H1 (cell line): ENCODE measurements around the gene SLC1A2. TPM values are rescaled to one million over a fixed set of nuclear protein-coding genes. Genes with fewer than 3 reads are reported as not detected.

ENCODE experiments used
- CTCF ChIA-PET: fragments of 300-600 bp; sonication (Branson Sonifier 250); formaldehyde crosslinking; loops from one replicate; lab custom pipeline; 2021; ENCODE audit not compliant: partially characterized antibody; lab: Charles Lee
- POLR2A ChIA-PET: fragments of 300-600 bp; sonication (Branson Sonifier 250); formaldehyde crosslinking; loops from one replicate; lab custom pipeline; 2021; ENCODE audit warnings: inconsistent platforms; ENCODE audit not compliant: partially characterized antibody; lab: Charles Lee
- DNase-seq, 2 experiments: peaks; one replicate each; pipeline versions ENCODE4 v3.0.0 to v3.0.0-alpha.2; 2010 to 2022; ENCODE audit warnings: low spot score in 2 of 2, low read depth in 1 of 2, mixed read lengths in 1 of 2
- FAIRE-seq: peaks from 2 replicates; lab custom pipeline; 2011; peaks lifted over from hg19 to GRCh38; lab: Jason Lieb, UNC
- H2AFZ ChIP-seq: 2 replicates; pipeline ENCODE4 v1.8.1; 2012; ENCODE audit warnings: low read length, inconsistent platforms
- H2AK5ac ChIP-seq: 2 replicates; pipeline ENCODE4 v1.6.1; 2013; ENCODE audit warnings: low read depth, low read length
- H2BK120ac ChIP-seq: replicated peaks from 2 replicates; pipeline ENCODE3; 2013; ENCODE audit warnings: low read depth, low read length, inconsistent platforms
- H2BK12ac ChIP-seq: 2 replicates; pipeline ENCODE4 v1.6.1; 2013; ENCODE audit warnings: low read depth, low read length
- H2BK15ac ChIP-seq: 2 replicates; pipeline ENCODE4 v1.6.1; 2013; ENCODE audit warnings: low read length
- H2BK20ac ChIP-seq: 2 replicates; pipeline ENCODE4 v1.6.1; 2013; ENCODE audit warnings: low read length
- H2BK5ac ChIP-seq: 2 replicates; pipeline ENCODE4 v1.6.1; 2013; ENCODE audit warnings: low read depth, low read length
- H3K14ac ChIP-seq: 2 replicates; pipeline ENCODE4 v1.6.1; 2013; ENCODE audit warnings: inconsistent platforms; ENCODE audit not compliant: insufficient read length
- H3K18ac ChIP-seq: 2 replicates; pipeline ENCODE4 v1.6.1; 2013; ENCODE audit warnings: low read length; ENCODE audit errors: extremely low read depth
- H3K23ac ChIP-seq: 2 replicates; pipeline ENCODE4 v1.6.1; 2013; ENCODE audit warnings: inconsistent platforms; ENCODE audit not compliant: insufficient read length
- H3K23me2 ChIP-seq: 2 replicates; pipeline ENCODE4 v1.6.1; 2013; ENCODE audit warnings: low read depth, low read length
- H3K27ac ChIP-seq: 2 replicates; pipeline ENCODE4 v1.6.1; 2011; ENCODE audit warnings: low read depth, low read length, inconsistent platforms
- H3K27me3 ChIP-seq, 4 experiments: replicated peaks in 1 of 4; 1 replicate in 1 of 4; 2 replicates in 3 of 4; pipeline versions ENCODE4 v1.6.1 to v1.8.1; 2011 to 2013; ENCODE audit warnings: low read length in 3 of 4, mild to moderate bottlenecking in 3 of 4, inconsistent platforms in 2 of 4, mixed read lengths in 2 of 4, moderate library complexity in 1 of 4; ENCODE audit not compliant: control insufficient read depth in 3 of 4, insufficient read depth in 3 of 4; ENCODE audit errors: extremely low read depth in 1 of 4
- H3K36me3 ChIP-seq, 4 experiments: 2 replicates each; pipeline versions ENCODE4 v1.6.1 to v1.8.1; 2011 to 2013; ENCODE audit warnings: mild to moderate bottlenecking in 4 of 4, low read length in 3 of 4, moderate library complexity in 2 of 4, control low read depth in 1 of 4, inconsistent platforms in 1 of 4; ENCODE audit not compliant: insufficient read depth in 4 of 4, control insufficient read depth in 2 of 4
- H3K4ac ChIP-seq: replicated peaks from 2 replicates; pipeline ENCODE3; 2013; ENCODE audit warnings: low read length, low read depth, mixed read lengths, inconsistent platforms; ENCODE audit not compliant: insufficient read length
- H3K4me1 ChIP-seq, 4 experiments: replicated peaks in 1 of 4; 1 replicate in 1 of 4; 2 replicates in 3 of 4; pipeline versions ENCODE4 v1.6.1 to v1.8.1; 2011 to 2013; ENCODE audit warnings: low read length in 3 of 4, inconsistent platforms in 2 of 4, mixed read lengths in 1 of 4; ENCODE audit not compliant: insufficient read depth in 4 of 4, control insufficient read depth in 3 of 4
- H3K4me2 ChIP-seq, 2 experiments: 2 replicates each; pipeline versions ENCODE4 v1.6.1 to v1.8.1; 2011 to 2013; ENCODE audit warnings: low read depth in 2 of 2, low read length in 2 of 2, control low read depth in 1 of 2, inconsistent platforms in 1 of 2, mild to moderate bottlenecking in 1 of 2; ENCODE audit not compliant: insufficient read depth in 1 of 2
- H3K4me3 ChIP-seq, 4 experiments: fragments of 200-600, 300-600 bp in 1 of 4; sonication (generic), shearing (Covaris generic), sonication (Bioruptor Twin) in 1 of 4; 2 replicates each; pipeline versions ENCODE4 v1.5.1 to v1.8.1; 2011 to 2016; ENCODE audit warnings: low read length in 4 of 4, low read depth in 3 of 4, control low read depth in 2 of 4, inconsistent platforms in 2 of 4, mild to moderate bottlenecking in 2 of 4, mixed read lengths in 1 of 4, moderate library complexity in 1 of 4; ENCODE audit not compliant: insufficient read depth in 2 of 4; ENCODE audit errors: extremely low read depth in 1 of 4
- H3K56ac ChIP-seq: replicated peaks from 2 replicates; pipeline ENCODE3; 2013; ENCODE audit warnings: low read depth, mild to moderate bottlenecking, mixed read lengths, low read length, inconsistent platforms; ENCODE audit not compliant: insufficient read length
- H3K79me1 ChIP-seq: 2 replicates; pipeline ENCODE4 v1.6.1; 2013; ENCODE audit warnings: low read depth, low read length, control low read depth
- H3K79me2 ChIP-seq, 2 experiments: 2 replicates each; pipeline versions ENCODE4 v1.6.1 to v1.8.1; 2012 to 2013; ENCODE audit warnings: low read length in 2 of 2, mild to moderate bottlenecking in 2 of 2, inconsistent platforms in 1 of 2; ENCODE audit not compliant: insufficient read depth in 2 of 2, control insufficient read depth in 1 of 2
- H3K9ac ChIP-seq, 4 experiments: replicated peaks in 1 of 4; 1 replicate in 1 of 4; 2 replicates in 3 of 4; pipeline versions ENCODE4 v1.6.1 to v1.8.1; 2011 to 2013; ENCODE audit warnings: low read depth in 3 of 4, low read length in 3 of 4, control low read depth in 2 of 4, mild to moderate bottlenecking in 2 of 4, moderate library complexity in 2 of 4, inconsistent platforms in 1 of 4; ENCODE audit errors: extremely low read depth in 1 of 4
- H3K9me3 ChIP-seq, 2 experiments: 2 replicates each; pipeline versions ENCODE4 v1.6.1 to v1.8.1; 2012 to 2013; ENCODE audit warnings: mild to moderate bottlenecking in 2 of 2, moderate library complexity in 2 of 2, control low read depth in 1 of 2, inconsistent platforms in 1 of 2, low read depth in 1 of 2, low read length in 1 of 2, mixed read lengths in 1 of 2; ENCODE audit not compliant: insufficient read depth in 2 of 2
- H4K20me1 ChIP-seq, 2 experiments: replicated peaks in 1 of 2; 2 replicates each; pipeline versions ENCODE3 to v1.8.1; 2011 to 2013; ENCODE audit warnings: inconsistent platforms in 2 of 2, low read length in 2 of 2, mild to moderate bottlenecking in 1 of 2; ENCODE audit not compliant: insufficient read depth in 2 of 2, control insufficient read depth in 1 of 2
- H4K5ac ChIP-seq: 2 replicates; pipeline ENCODE4 v1.6.1; 2013; ENCODE audit warnings: low read length, low read depth, mixed read lengths, inconsistent platforms; ENCODE audit not compliant: insufficient read length
- H4K8ac ChIP-seq: 2 replicates; pipeline ENCODE4 v1.8.0; 2013; ENCODE audit warnings: mild to moderate bottlenecking, moderate library complexity, low read length, inconsistent platforms; ENCODE audit not compliant: insufficient read depth; ENCODE audit errors: extremely low read depth
- H4K91ac ChIP-seq: replicated peaks from 2 replicates; pipeline ENCODE3; 2013; ENCODE audit warnings: low read length, mixed read lengths, inconsistent platforms; ENCODE audit not compliant: insufficient read length
- ATF2 ChIP-seq: IDR thresholded peaks from 2 replicates; pipeline ENCODE4 v1.6.1; 2012; ENCODE audit warnings: low read length, inconsistent platforms
- ATF3 ChIP-seq: IDR thresholded peaks from 2 replicates; pipeline ENCODE4 v1.6.1; 2011; ENCODE audit warnings: low read depth, mild to moderate bottlenecking, low read length; ENCODE audit not compliant: insufficient read depth
- BRCA1 ChIP-seq: IDR thresholded peaks from 2 replicates; pipeline ENCODE4 v1.6.1; 2012; ENCODE audit warnings: low read depth, low read length, improper control_type of control experiment
- CBX8 ChIP-seq: fragments of 300-800, 300-1000 bp; sonication (generic); IDR thresholded peaks from 2 replicates; pipeline ENCODE4 v1.7.1; 2016; ENCODE audit warnings: low read depth, low read length, borderline replicate concordance
- E2F6 ChIP-seq: IDR thresholded peaks from 2 replicates; pipeline ENCODE4 v1.6.1; 2012; ENCODE audit warnings: inconsistent platforms
- RAD21 ChIP-seq, 2 experiments: IDR thresholded peaks in 1 of 2; conservative IDR thresholded peaks in 1 of 2; 2 replicates each; pipeline ENCODE4 v1.6.1; 2011; ENCODE audit warnings: low read depth in 2 of 2, low read length in 2 of 2, improper control_type of control experiment in 1 of 2, inconsistent platforms in 1 of 2, mild to moderate bottlenecking in 1 of 2, moderate library complexity in 1 of 2
- SIX5 ChIP-seq: IDR thresholded peaks from 2 replicates; pipeline ENCODE4 v1.6.1; 2011; ENCODE audit warnings: mild to moderate bottlenecking, low read depth, low read length
- SP4 ChIP-seq: IDR thresholded peaks from 2 replicates; pipeline ENCODE4 v1.6.1; 2012; ENCODE audit warnings: low read length, inconsistent platforms
- TAF1 ChIP-seq: IDR thresholded peaks from 2 replicates; pipeline ENCODE4 v1.6.1; 2011; ENCODE audit warnings: mild to moderate bottlenecking, low read depth, low read length
- TBP ChIP-seq: IDR thresholded peaks from 2 replicates; pipeline ENCODE4 v1.6.1; 2011; ENCODE audit warnings: low read depth, low read length, improper control_type of control experiment
- WGBS, 2 experiments: shearing (Covaris generic) in 1 of 2; methylation state at CpG; one replicate each; pipeline versions ENCODE4 v1.1.6 to v1.1.7; 2013 to 2015; ENCODE audit warnings: low lambda C conversion rate in 2 of 2, mixed read lengths in 2 of 2, inconsistent platforms in 1 of 2, low coverage in 1 of 2, missing lambda C conversion rate in 1 of 2; ENCODE audit not compliant: insufficient replicate concordance in 2 of 2, insufficient coverage in 1 of 2, insufficient read length in 1 of 2; ENCODE audit errors: extremely low coverage in 1 of 2, missing lambda C conversion rate in 1 of 2; 5-methylcytosine and 5-hydroxymethylcytosine counted together
- polyA plus RNA-seq, 7 experiments: library from polyadenylated mRNA; depleted of rRNA in 3 of 7; stranded (reverse) in 5 of 7; unstranded in 2 of 7; fragments of >200 nt in 5 of 7; fragments of 200-250 nt in 2 of 7; gene quantifications; 1 replicate in 5 of 7; 2 replicates in 1 of 7; 4 replicates in 1 of 7; pipeline versions ENCODE4 v1.2.1 to v1.2.3, GENCODE V29; 2011 to 2013; ENCODE audit warnings: missing spikeins in 2 of 7, mixed read lengths in 2 of 7
- total RNA-seq: library from RNA; stranded (reverse); fragmentation: NEBNext Ultra II Directional; extraction: Animal tissue kit (Norgen Biotek cat#: 25700); gene quantifications from 2 replicates; pipeline ENCODE4 v1.2.1, GENCODE V29; 2021

SLC1A2 gene
- total and polyA plus RNA-seq, 2 of the 8 experiments (the other 6 are each of a cell fraction or from before 2014, with no cell fraction given), result 0.57 to 1.2 TPM

GRCh38 chr11:35227576-35228327 is 191.6 kb downstream of the SLC1A2 start:
- no peaks in the 10 kb centered on the region for H3K4me1 ChIP-seq
- no peak overlapping the region for H3K14ac ChIP-seq
- no peaks in the 10 kb centered on the region for H4K20me1 ChIP-seq
- no peak overlapping the region for H2AFZ ChIP-seq
- no peaks in the 10 kb centered on the region for H3K79me2 ChIP-seq
- no peak overlapping the region for H4K91ac ChIP-seq
- no peaks in the 10 kb centered on the region for H3K9me3 ChIP-seq
- H3K79me1 ChIP-seq, result no peaks in the 10 kb centered on the region
- POLR2A ChIA-PET, result interaction anchor here (0.6 kb wide), 1 partner anchor 89 kb away, joined by 3 read pairs; the partner anchor contains the start of gene CD44
- no peaks in the 10 kb centered on the region for H3K23me2 ChIP-seq
- no peak overlapping the region for H2BK20ac ChIP-seq
- no peak overlapping the region for H3K56ac ChIP-seq
- CTCF ChIA-PET, result interaction anchor here (0.9 kb wide), 1 partner anchor 627 kb away, joined by 3 read pairs; no protein-coding TSS in a partner anchor
- no peak overlapping the region for H3K27ac ChIP-seq
- no peak overlapping the region for H3K23ac ChIP-seq
- no peak overlapping the region for H3K4me2 ChIP-seq
- no peak overlapping the region for H2BK5ac ChIP-seq
- H2BK120ac ChIP-seq, result no peak overlapping the region
- no peak overlapping the region for H3K4ac ChIP-seq
- H2BK15ac ChIP-seq, result no peak overlapping the region
- H2AK5ac ChIP-seq, result no peak overlapping the region
- H2BK12ac ChIP-seq, result no peak overlapping the region
- no peaks in the 10 kb centered on the region for H3K36me3 ChIP-seq
- H3K4me3 ChIP-seq, result no peak overlapping the region
- H4K8ac ChIP-seq, result no peak overlapping the region
- WGBS, 2 experiments, result 89% methylated on average over 5 of the region's 5 CpGs; no CpG with 5 or more reads in 1 of the 2 experiments
- H3K27me3 ChIP-seq, result no peaks in the 10 kb centered on the region
- H3K18ac ChIP-seq, result no peak overlapping the region
- H4K5ac ChIP-seq, result no peak overlapping the region
- DNase-seq (no peak), FAIRE-seq (no peak)
- H3K9ac ChIP-seq, result no peak overlapping the region
- no peak for TF ChIP-seq SP4
- no peak for TF ChIP-seq BRCA1
- TF ChIP-seq TAF1, result no peak
- no peak for TF ChIP-seq TBP
- TF ChIP-seq CBX8, result no peak
- TF ChIP-seq E2F6, result no peak
- no peak for TF ChIP-seq ATF2
- no peak for TF ChIP-seq SIX5
- TF ChIP-seq RAD21 (IDR thresholded peaks at IDR 0.05 in 1 of 2, conservative IDR thresholded peaks at IDR 0.05 in 1 of 2; ENCODE audit: low read depth in 2 of 2, low read length in 2 of 2), result no peak
- TF ChIP-seq ATF3, result no peak
